ENCODE data around the gene ITSN2.
"Not testable (repeated sequence)": the region's sequence is repeated elsewhere in the genome, so short reads cannot be mapped to it uniquely, and the experiment has no call there.

The ITSN2 gene

GRCh38 chr2:24203029-24203786 lies 157.1 kb downstream of the ITSN2 start:
- no peak for DNase-seq
- TF ChIP-seq CTCF (IDR thresholded peaks at IDR 0.05; ENCODE audit: low read depth, low read length, missing control alignments) = no peak
- H3K4me3 ChIP-seq (ENCODE audit: low read depth, low read length) = no peak overlapping the region
- no peak overlapping the region for H3K27ac ChIP-seq
- no peaks in the 10 kb centered on the region for H3K36me3 ChIP-seq (replicated peaks)
- H3K27me3 ChIP-seq (replicated peaks) = no peaks in the 10 kb centered on the region
- in situ Hi-C loops (cut with HindIII; ENCODE audit: low pct_ligation_motif_present, low sequenced_read_pairs) = no loop called here

DNA sequence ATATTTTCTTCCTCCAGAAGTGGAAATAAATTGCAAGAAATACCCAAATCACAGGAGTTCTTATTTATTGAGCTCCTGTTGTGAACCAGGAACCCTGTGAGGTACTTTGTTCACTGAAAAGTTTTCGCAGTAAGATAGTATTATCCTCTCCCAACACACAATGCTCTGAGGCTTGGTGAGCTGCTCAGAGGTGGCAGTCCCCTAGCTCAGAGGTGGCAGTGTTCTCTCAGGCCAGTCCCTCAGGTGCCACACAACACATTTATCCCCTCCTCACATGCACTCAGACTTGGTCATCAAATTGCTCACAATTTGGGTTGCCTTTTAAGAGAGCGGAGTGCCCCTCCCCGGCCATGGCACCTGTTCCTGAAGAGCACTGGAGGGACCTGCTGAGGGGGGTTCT lies 159.5 kb downstream of the ITSN2 start:
- Histone ChIP-seq H3K27me3 (replicated peaks) (no peaks in the 10 kb centered on the region), H3K4me3 (ENCODE audit: low read depth, low read length) (no peak overlapping the region), H3K36me3 (replicated peaks) (no peaks in the 10 kb centered on the region), H3K27ac (no peak overlapping the region)
- in situ Hi-C loops (cut with HindIII; ENCODE audit: low pct_ligation_motif_present, low sequenced_read_pairs) = no loop called here
- no peak for TF ChIP-seq CTCF (IDR thresholded peaks at IDR 0.05; ENCODE audit: low read depth, low read length, missing control alignments)
- no peak for DNase-seq

GRCh38 chr2:24199968-24200590 lies 160.3 kb downstream of the ITSN2 start:
- Histone ChIP-seq H3K27ac (no peak overlapping the region), H3K4me3 (ENCODE audit: low read depth, low read length) (no peak overlapping the region), H3K27me3 (replicated peaks) (no peaks in the 10 kb centered on the region), H3K36me3 (replicated peaks) (no peaks in the 10 kb centered on the region)
- in situ Hi-C loops (cut with HindIII; ENCODE audit: low pct_ligation_motif_present, low sequenced_read_pairs) = no loop called here
- TF ChIP-seq CTCF (IDR thresholded peaks at IDR 0.05; ENCODE audit: low read depth, low read length, missing control alignments) = no peak
- no peak for DNase-seq

DNA sequence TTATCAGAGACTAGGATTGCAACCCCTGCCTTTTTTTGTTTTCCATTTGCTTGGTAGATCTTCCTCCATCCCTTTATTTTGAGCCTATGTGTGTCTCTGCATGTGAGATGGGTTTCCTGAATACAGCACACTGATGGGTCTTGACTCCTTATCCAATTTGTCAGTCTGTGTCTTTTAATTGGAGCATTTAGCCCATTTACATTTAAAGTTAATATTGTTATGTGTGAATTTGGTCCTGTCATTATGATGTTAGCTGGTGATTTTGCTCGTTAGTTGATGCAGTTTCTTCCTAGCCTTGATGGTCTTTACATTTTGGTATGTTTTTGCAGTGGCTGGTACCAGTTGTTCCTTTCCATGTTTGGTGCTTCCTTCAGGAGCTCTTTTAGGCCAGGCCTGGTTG lies 163.1 kb downstream of the ITSN2 start:
- H3K27me3 ChIP-seq (replicated peaks); H3K27ac ChIP-seq; in situ Hi-C loops (cut with HindIII; ENCODE audit: low pct_ligation_motif_present, low sequenced_read_pairs); H3K36me3 ChIP-seq (replicated peaks); H3K4me3 ChIP-seq (ENCODE audit: low read depth, low read length); DNase-seq: not testable (repeated sequence)

- in situ Hi-C loops (cut with HindIII; ENCODE audit: low pct_ligation_motif_present, low sequenced_read_pairs) = no loop called here
- DNase-seq = no peak
Measured at GRCh38 chr2:24191848-24192247, 168.5 kb downstream of the ITSN2 start.

More at GRCh38 chr2:24191848-24192247, 168.5 kb downstream of the ITSN2 start:
- Histone ChIP-seq H3K36me3 (replicated peaks) (no peaks in the 10 kb centered on the region), H3K4me3 (ENCODE audit: low read depth, low read length) (no peak overlapping the region), H3K27ac (no peak overlapping the region), H3K27me3 (replicated peaks) (no peaks in the 10 kb centered on the region)
- no peak for TF ChIP-seq CTCF (IDR thresholded peaks at IDR 0.05; ENCODE audit: low read depth, low read length, missing control alignments)
